HepG2 (cell line): ENCODE data around the gene PTPN14. TPM values are rescaled to one million over a fixed set of nuclear protein-coding genes. Genes with fewer than 3 reads are reported as not detected.
A peak's percentile ranks its signal among the peaks of the same experiment; 100 is the strongest.

Experiments used
- ATAC-seq: fragments of 200-7000 bp; cut with Tn5 transposase; 3 replicates; pipeline ENCODE4 v1.9.1; 2020; ENCODE audit warnings: mild to moderate bottlenecking, moderate library complexity
- BruUV-seq: library from RNA; stranded (reverse); fragments of 400-500 nt; replicated peaks from 2 replicates; lab custom pipeline; 2021; lab: Mats Ljungman, UMichigan
- CTCF ChIA-PET: fragments of 300-600 bp; formaldehyde crosslinking; extraction: SDS; loops from one replicate; lab custom pipeline; 2021; ENCODE audit warnings: low total read pairs, inconsistent platforms, low intra/inter-chr PET ratio; lab: Yijun Ruan, JAX
- POLR2A ChIA-PET: fragments of 350-600 bp; sonication (Branson Sonifier 250); formaldehyde crosslinking; loops from one replicate; lab custom pipeline; 2020; ENCODE audit warnings: antibody characterized with exemption, inconsistent platforms; lab: Yijun Ruan, JAX
- DNase-seq: peaks from one replicate; pipeline ENCODE4 v3.0.0-alpha.2; 2015; ENCODE audit warnings: low spot score
- FAIRE-seq: peaks from 3 replicates; lab custom pipeline; 2011; peaks lifted over from hg19 to GRCh38; lab: Jason Lieb, UNC
- H2AFZ ChIP-seq: one replicate; pipeline ENCODE4 v1.6.1; 2011; ENCODE audit warnings: low read length, inconsistent platforms
- H3K27ac ChIP-seq: fragments of 300-600 bp; 3 replicates; pipeline ENCODE4 v1.8.0; 2011; ENCODE audit warnings: mixed run types, mild to moderate bottlenecking, mixed read lengths, low read length, inconsistent platforms; ENCODE audit not compliant: insufficient read depth; ENCODE audit errors: extremely low read length
- H3K27me3 ChIP-seq, 2 experiments: fragments of 200-600 bp in 1 of 2; 2 replicates in 1 of 2; 3 replicates in 1 of 2; pipeline versions ENCODE4 v1.6.0 to v1.8.0; 2011; ENCODE audit warnings: low read length in 2 of 2, mild to moderate bottlenecking in 2 of 2, moderate library complexity in 2 of 2, inconsistent platforms in 1 of 2; ENCODE audit not compliant: insufficient read depth in 2 of 2, control insufficient read depth in 1 of 2
- H3K36me3 ChIP-seq, 2 experiments: fragments of 200-600 bp in 1 of 2; replicated peaks in 1 of 2; 2 replicates in 1 of 2; 3 replicates in 1 of 2; pipeline versions ENCODE4 v1.5.1 to v1.8.0; 2011; ENCODE audit warnings: low read length in 2 of 2, inconsistent platforms in 1 of 2; ENCODE audit not compliant: insufficient read depth in 2 of 2, control insufficient read depth in 1 of 2
- H3K4me1 ChIP-seq: 2 replicates; pipeline ENCODE4 v1.5.1; 2012; ENCODE audit warnings: low read length, inconsistent platforms; ENCODE audit not compliant: insufficient read depth
- H3K4me2 ChIP-seq: 2 replicates; pipeline ENCODE4 v1.6.0; 2011; ENCODE audit warnings: low read depth, low read length, inconsistent platforms
- H3K4me3 ChIP-seq, 3 experiments: fragments of 200-600 bp in 1 of 3; sonication (generic), shearing (Covaris generic) in 1 of 3; replicated peaks in 1 of 3; 2 replicates each; pipeline ENCODE4 v1.5.1; 2011 to 2016; ENCODE audit warnings: low read length in 3 of 3, inconsistent platforms in 2 of 3, low read depth in 2 of 3, mild to moderate bottlenecking in 2 of 3, control low read depth in 1 of 3, mixed read lengths in 1 of 3; ENCODE audit not compliant: insufficient read depth in 1 of 3
- H3K79me2 ChIP-seq: one replicate; pipeline ENCODE4 v1.6.1; 2011; ENCODE audit warnings: low read length, inconsistent platforms; ENCODE audit not compliant: insufficient read depth
- H3K9ac ChIP-seq: 2 replicates; pipeline ENCODE4 v1.6.0; 2011; ENCODE audit warnings: mild to moderate bottlenecking, low read depth, low read length, inconsistent platforms; ENCODE audit not compliant: insufficient read depth
- H3K9me3 ChIP-seq: 2 replicates; pipeline ENCODE4 v1.5.1; 2012; ENCODE audit warnings: mild to moderate bottlenecking, low read length
- H4K20me1 ChIP-seq: 2 replicates; pipeline ENCODE4 v1.6.0; 2011; ENCODE audit warnings: inconsistent platforms, mild to moderate bottlenecking, low read length, moderate library complexity; ENCODE audit not compliant: insufficient read depth
- BCL6 ChIP-seq: IDR thresholded peaks from 2 replicates; pipeline ENCODE4 v1.6.1; 2016; ENCODE audit warnings: missing genetic modification reagents, missing compliant biosample characterization
- RCOR2 ChIP-seq: IDR thresholded peaks from 2 replicates; pipeline ENCODE4 v1.6.1; 2016; ENCODE audit warnings: missing biosample characterization, missing genetic modification reagents
- WGBS: methylation state at CpG from one replicate; pipeline ENCODE4 v1.1.6; 2017; ENCODE audit warnings: low lambda C conversion rate; 5-methylcytosine and 5-hydroxymethylcytosine counted together
- in situ Hi-C: cut with HindIII; loops from 2 replicates; pipeline ENCODE4 v1.10.0; 2017; ENCODE audit warnings: low pct_unique_long_range_greater_than_20kb; ENCODE audit not compliant: extremely low pct_ligation_motif_present
- intact Hi-C: fragments of 100-400 bp; cut with micrococcal nuclease; formaldehyde crosslinking; loops from one replicate; pipeline ENCODE4 v1.10.0; 2022; ENCODE audit not compliant: unreplicated experiment
- polyA plus RNA-seq, 8 experiments: library from polyadenylated mRNA; depleted of rRNA in 3 of 8; stranded (reverse) in 7 of 8; unstranded in 1 of 8; fragments of >200 nt; fragmentation: Illumina TruSeq in 4 of 8; extraction: Trizol in 4 of 8; gene quantifications; 2 replicates each; pipeline versions ENCODE4 v1.2.1 to v1.2.3, GENCODE V29; 2011 to 2016; ENCODE audit warnings: low read depth in 4 of 8, missing spikeins in 1 of 8, mixed read lengths in 1 of 8; ENCODE audit not compliant: insufficient read depth in 1 of 8
- total RNA-seq, 5 experiments: library from RNA; depleted of rRNA; stranded (reverse); fragments of >200 nt; fragmentation: Illumina TruSeq; extraction: Trizol; gene quantifications; 2 replicates each; pipeline ENCODE4 v1.2.3, GENCODE V29; 2016; ENCODE audit warnings: low read depth in 1 of 5
- TF ChIP-seq, protein P1 (sequence below): sonication (generic); formaldehyde crosslinking; IDR thresholded peaks from 2 replicates; pipeline ENCODE4 v1.5.0; 2020; ENCODE audit warnings: missing genetic modification reagents, mild to moderate bottlenecking, borderline replicate concordance
- TF ChIP-seq, protein P2 (sequence below): sonication (generic); formaldehyde crosslinking; IDR thresholded peaks from 2 replicates; pipeline ENCODE4 v1.8.0; 2022; ENCODE audit warnings: mild to moderate bottlenecking, missing genetic modification reagents, moderate library complexity

PTPN14 gene
- total and polyA plus RNA-seq, 2 of the 13 experiments (the other 11 are each of a cell fraction or from before 2014, with no cell fraction given) = 3.9 to 4.7 TPM

DNA sequence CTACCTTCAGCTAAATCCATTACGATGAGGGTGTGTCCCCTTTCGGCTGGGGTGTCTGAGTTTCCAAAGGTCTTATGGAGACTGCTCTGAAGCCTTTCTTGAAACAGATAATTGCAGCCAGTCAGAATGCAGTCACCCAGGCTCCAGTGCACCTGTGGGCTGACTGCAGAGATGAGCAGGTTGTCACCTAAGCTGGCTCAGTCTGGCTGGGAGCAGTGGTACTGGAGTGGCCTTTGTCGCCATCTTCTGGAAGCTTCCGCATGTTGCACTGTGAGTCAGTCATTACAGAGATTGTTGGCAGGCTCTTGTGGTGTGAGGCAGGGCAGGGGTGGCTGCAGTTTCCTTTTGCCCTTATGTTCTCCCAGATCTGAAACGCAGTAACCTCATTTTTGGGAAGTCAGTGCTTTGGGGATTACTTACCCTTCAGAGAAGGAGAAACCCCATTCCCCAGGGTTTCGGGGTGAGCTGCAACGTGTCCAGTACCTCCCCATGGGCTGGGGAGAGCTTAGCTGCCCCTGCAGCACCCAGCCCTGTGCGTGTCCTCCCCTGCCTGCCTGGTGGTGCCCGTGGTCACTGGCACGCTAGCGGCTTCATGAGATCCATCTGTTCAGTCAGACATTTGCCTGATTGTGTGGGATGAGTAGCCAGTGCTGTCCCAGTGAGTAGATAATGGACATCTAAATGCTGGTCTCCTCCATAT, 222.5 kb downstream of the PTPN14 start (continued):
- TF ChIP-seq, protein P1, sequence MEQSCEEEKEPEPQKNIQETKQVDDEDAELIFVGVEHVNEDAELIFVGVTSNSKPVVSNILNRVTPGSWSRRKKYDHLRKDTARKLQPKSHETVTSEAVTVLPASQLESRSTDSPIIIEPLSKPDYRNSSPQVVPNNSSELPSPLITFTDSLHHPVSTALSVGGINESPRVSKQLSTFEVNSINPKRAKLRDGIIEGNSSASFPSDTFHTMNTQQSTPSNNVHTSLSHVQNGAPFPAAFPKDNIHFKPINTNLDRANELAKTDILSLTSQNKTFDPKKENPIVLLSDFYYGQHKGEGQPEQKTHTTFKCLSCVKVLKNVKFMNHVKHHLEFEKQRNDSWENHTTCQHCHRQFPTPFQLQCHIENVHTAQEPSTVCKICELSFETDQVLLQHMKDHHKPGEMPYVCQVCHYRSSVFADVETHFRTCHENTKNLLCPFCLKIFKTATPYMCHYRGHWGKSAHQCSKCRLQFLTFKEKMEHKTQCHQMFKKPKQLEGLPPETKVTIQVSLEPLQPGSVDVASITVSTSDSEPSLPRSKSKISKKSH (CRISPR knock-in tag) = 0 out of 2 replicates have a peak, but pooled peaks have one; percentile 27
- TF ChIP-seq BCL6 (CRISPR knock-in tag) = no peak
- TF ChIP-seq, all 625 proteins: peak for 27

DNA sequence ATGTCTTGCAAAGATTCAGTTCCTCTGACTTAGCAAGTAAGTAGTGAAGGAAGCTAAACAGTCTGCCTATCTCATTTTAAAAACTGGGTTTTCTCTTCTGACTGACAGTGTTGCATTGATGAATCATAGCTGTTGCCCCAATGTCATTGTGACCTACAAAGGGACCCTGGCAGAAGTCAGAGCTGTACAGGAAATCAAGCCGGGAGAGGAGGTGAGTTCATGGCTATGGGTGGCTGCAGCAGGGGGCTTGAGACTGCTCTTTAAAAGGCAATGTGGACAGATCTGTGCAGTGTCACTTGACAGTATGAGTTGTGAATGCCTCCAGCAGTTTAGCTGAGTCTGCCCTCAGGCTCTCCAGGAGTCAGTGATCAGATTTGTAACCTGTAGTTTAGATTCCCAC, 223.9 kb downstream of the PTPN14 start:
- DNase-seq (no peak), FAIRE-seq (no peak), ATAC-seq (no peak)
- H3K79me2 ChIP-seq = no peaks in the 10 kb centered on the region
- intact Hi-C loops = loop anchor here (10.0 kb wide), 1 partner anchor 1203 kb away; no protein-coding TSS in a partner anchor
- no peaks in the 10 kb centered on the region for H3K27me3 ChIP-seq
- no peak overlapping the region for H3K4me2 ChIP-seq
- no peaks in the 10 kb centered on the region for H3K4me1 ChIP-seq
- H3K36me3 ChIP-seq = peaks cover 11 to 77% of the 10 kb centered on the region in 2 experiments
- no peaks in the 10 kb centered on the region for H3K9me3 ChIP-seq
- POLR2A ChIA-PET = interaction anchor here (1.5 kb wide), 1 partner anchor 43 kb away, joined by 4 read pairs; no protein-coding TSS in a partner anchor
- no peak overlapping the region for H3K4me3 ChIP-seq
- no peak overlapping the region for H3K9ac ChIP-seq
- no TSS peak for BruUV-seq
- in situ Hi-C loops = no loop called here
- H4K20me1 ChIP-seq = peaks cover 3% of the 10 kb centered on the region; the same call in 1 of the 2 replicates
- no peak for TF ChIP-seq BCL6 (CRISPR knock-in tag)
- TF ChIP-seq, protein P2, sequence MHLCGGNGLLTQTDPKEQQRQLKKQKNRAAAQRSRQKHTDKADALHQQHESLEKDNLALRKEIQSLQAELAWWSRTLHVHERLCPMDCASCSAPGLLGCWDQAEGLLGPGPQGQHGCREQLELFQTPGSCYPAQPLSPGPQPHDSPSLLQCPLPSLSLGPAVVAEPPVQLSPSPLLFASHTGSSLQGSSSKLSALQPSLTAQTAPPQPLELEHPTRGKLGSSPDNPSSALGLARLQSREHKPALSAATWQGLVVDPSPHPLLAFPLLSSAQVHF (CRISPR knock-in tag) = no peak
- TF ChIP-seq RCOR2 (CRISPR knock-in tag) = no peak
- no peak overlapping the region for H2AFZ ChIP-seq
- H3K27ac ChIP-seq = no peak overlapping the region
- WGBS = 89% methylated on average over 1 of the region's 1 CpG
- CTCF ChIA-PET = interaction anchor here (2.4 to 8.2 kb wide), 2 partner anchors 66 to 114 kb away, joined by 17 to 82 read pairs; no protein-coding TSS in a partner anchor
